Measurements from ENCODE around the gene TANK. TPM values are rescaled to one million over a fixed set of nuclear protein-coding genes. Genes with fewer than 3 reads are reported as not detected.
"Not testable (repeated sequence)": the region's sequence is repeated elsewhere in the genome, so short reads cannot be mapped to it uniquely, and the experiment has no call there.

TANK gene
- total RNA-seq, 2 donors from 2014 or later: 90.3 to 126 TPM

GRCh38 chr2:161173541-161174194 lies 13.4 kb downstream of the TANK start:
- peaks cover 10% of the 10 kb centered on the region in 2 donors for H3K9me3 Mint-ChIP-seq
- peaks cover 43 to 93% of the 10 kb centered on the region in 2 donors for H3K36me3 Mint-ChIP-seq
- peak in 1 of 2 donors; percentile 25 for ATAC-seq

GRCh38 chr2:161177969-161178368 lies 17.7 kb downstream of the TANK start:
- H3K27ac Mint-ChIP-seq: peak overlapping the region in 1 of 2 donors; percentile 49

More at GRCh38 chr2:161173541-161174194, 13.4 kb downstream of the TANK start:
- no peak for DNase-seq (ENCODE audit: low spot score in 2 of 2)
- peak overlapping the region; percentile 2 to 62 for H3K27ac Mint-ChIP-seq

GRCh38 chr2:161178756-161179155 lies 18.5 kb downstream of the TANK start:
- H3K36me3 Mint-ChIP-seq: peaks cover 48 to 81% of the 10 kb centered on the region in 2 donors
- ATAC-seq: no peak
- peaks cover 0 to 4% of the 10 kb centered on the region in 2 donors for H3K9me3 Mint-ChIP-seq
- no peak overlapping the region for H3K27ac Mint-ChIP-seq
- DNase-seq (ENCODE audit: low spot score in 2 of 2): no peak

More at GRCh38 chr2:161177969-161178368, 17.7 kb downstream of the TANK start:
- peaks cover 5% of the 10 kb centered on the region in 2 donors for H3K9me3 Mint-ChIP-seq
- H3K36me3 Mint-ChIP-seq: peaks cover 54 to 86% of the 10 kb centered on the region in 2 donors
- ATAC-seq (no peak), DNase-seq (ENCODE audit: low spot score in 2 of 2) (no peak)

- Mint-ChIP-seq H3K9me3 (no peaks in the 10 kb centered on the region), H3K36me3 (peaks cover 38 to 60% of the 10 kb centered on the region in 2 donors), H3K27ac (no peak overlapping the region)
- ATAC-seq: no peak
- no peak for DNase-seq (ENCODE audit: low spot score in 2 of 2)
Measured at GRCh38 chr2:161190050-161190449, 29.8 kb downstream of the TANK start.

- not testable (repeated sequence) for ATAC-seq; H3K9me3 Mint-ChIP-seq; DNase-seq (ENCODE audit: low spot score in 2 of 2); H3K27ac Mint-ChIP-seq
- peaks cover 22 to 59% of the 10 kb centered on the region in 2 donors for H3K36me3 Mint-ChIP-seq
Measured at GRCh38 chr2:161195602-161196001, 35.4 kb downstream of the TANK start.

- H3K27ac Mint-ChIP-seq: peak overlapping the region; percentile 11 to 79
- ATAC-seq (peak; percentile 63 to 68), DNase-seq (ENCODE audit: low spot score in 2 of 2) (no peak)
- peaks cover 0 to 5% of the 10 kb centered on the region in 2 donors for H3K9me3 Mint-ChIP-seq
- H3K36me3 Mint-ChIP-seq: peaks cover 13 to 36% of the 10 kb centered on the region in 2 donors
Measured at GRCh38 chr2:161199912-161200701, 39.9 kb downstream of the TANK start.

- peaks cover 0 to 12% of the 10 kb centered on the region in 2 donors for H3K36me3 Mint-ChIP-seq
- no peak for DNase-seq (ENCODE audit: low spot score in 2 of 2)
- ATAC-seq: no peak
Measured at GRCh38 chr2:161204846-161205245, 44.6 kb downstream of the TANK start.

GRCh38 chr2:161206471-161207032 lies 46.3 kb downstream of the TANK start:
- DNase-seq (ENCODE audit: low spot score in 2 of 2) (no peak), ATAC-seq (no peak)
- Mint-ChIP-seq H3K27ac (no peak overlapping the region), H3K36me3 (peaks cover 4 to 12% of the 10 kb centered on the region in 2 donors), H3K9me3 (no peaks in the 10 kb centered on the region)

More at GRCh38 chr2:161204846-161205245, 44.6 kb downstream of the TANK start:
- Mint-ChIP-seq H3K9me3 (no peaks in the 10 kb centered on the region), H3K27ac (no peak overlapping the region)

GRCh38 chr2:161207941-161208340 lies 47.7 kb downstream of the TANK start:
- Mint-ChIP-seq H3K9me3 (no peaks in the 10 kb centered on the region), H3K27ac (no peak overlapping the region), H3K36me3 (peaks cover 4 to 24% of the 10 kb centered on the region in 2 donors)
- ATAC-seq (no peak), DNase-seq (ENCODE audit: low spot score in 2 of 2) (no peak)

- Mint-ChIP-seq H3K27ac (no peak overlapping the region), H3K9me3 (no peaks in the 10 kb centered on the region), H3K36me3 (peaks cover 4 to 25% of the 10 kb centered on the region in 2 donors)
- DNase-seq (ENCODE audit: low spot score in 2 of 2) (no peak), ATAC-seq (peak in 1 of 2 donors; percentile 61)
Measured at GRCh38 chr2:161208527-161209139, 48.4 kb downstream of the TANK start.

- ATAC-seq: no peak
- peaks cover 4 to 25% of the 10 kb centered on the region in 2 donors for H3K36me3 Mint-ChIP-seq
- no peak overlapping the region for H3K27ac Mint-ChIP-seq
- DNase-seq (ENCODE audit: low spot score in 2 of 2): no peak
- no peaks in the 10 kb centered on the region for H3K9me3 Mint-ChIP-seq
Measured at GRCh38 chr2:161209902-161210301, 49.7 kb downstream of the TANK start.

- peaks cover 0 to 26% of the 10 kb centered on the region in 2 donors for H3K36me3 Mint-ChIP-seq
Measured at GRCh38 chr2:161217597-161218185, 57.5 kb downstream of the TANK start.

GRCh38 chr2:161219211-161219610 lies 59.0 kb downstream of the TANK start:
- ATAC-seq (no peak), DNase-seq (ENCODE audit: low spot score in 2 of 2) (no peak)
- no peaks in the 10 kb centered on the region for H3K9me3 Mint-ChIP-seq
- no peak overlapping the region for H3K27ac Mint-ChIP-seq
- H3K36me3 Mint-ChIP-seq: peaks cover 0 to 22% of the 10 kb centered on the region in 2 donors

More at GRCh38 chr2:161217597-161218185, 57.5 kb downstream of the TANK start:
- DNase-seq (ENCODE audit: low spot score in 2 of 2) (no peak), ATAC-seq (no peak)
- Mint-ChIP-seq H3K9me3 (no peaks in the 10 kb centered on the region), H3K27ac (no peak overlapping the region)

GRCh38 chr2:161223139-161223732 lies 63.0 kb downstream of the TANK start:
- peaks cover 0 to 21% of the 10 kb centered on the region in 2 donors for H3K36me3 Mint-ChIP-seq
- H3K27ac Mint-ChIP-seq: no peak overlapping the region
- DNase-seq (ENCODE audit: low spot score in 2 of 2): no peak
- no peak for ATAC-seq
- no peaks in the 10 kb centered on the region for H3K9me3 Mint-ChIP-seq

GRCh38 chr2:161228511-161229240 lies 68.4 kb downstream of the TANK start:
- peak in 1 of 2 donors; percentile 40 for ATAC-seq
- Mint-ChIP-seq H3K9me3 (no peaks in the 10 kb centered on the region), H3K27ac (peak overlapping the region in 1 of 2 donors; percentile 10), H3K36me3 (peaks cover 0 to 32% of the 10 kb centered on the region in 2 donors)
- DNase-seq (ENCODE audit: low spot score in 2 of 2): no peak

All from activated naive CD4-positive, alpha-beta T cell treated with anti-CD3 and anti-CD28 coated beads, Interleukin-2, amount 50 U/mL, for 72 hours (primary cell).